Epithelial cell of esophagus (primary cell): ENCODE data around the gene TRAPPC5.

Experiments used
- DNase-seq: peaks from one replicate; pipeline ENCODE4 v3.0.0; 2010; ENCODE audit warnings: low read depth
- H3K4me3 ChIP-seq: 2 replicates; pipeline ENCODE4 v1.5.1; 2011; ENCODE audit warnings: mild to moderate bottlenecking, low read length, control low read depth
- TF ChIP-seq, protein P1 (sequence below): IDR thresholded peaks from 2 replicates; pipeline ENCODE4 v1.5.1; 2011; ENCODE audit warnings: low read depth, mild to moderate bottlenecking, low read length, control low read depth, inconsistent platforms; ENCODE audit not compliant: insufficient read depth; ENCODE audit errors: missing control alignments

Gene TRAPPC5

GRCh38 chr19:7657131-7657751 lies 23.4 kb upstream of the TRAPPC5 start:
- H3K4me3 ChIP-seq: no peak overlapping the region
- TF ChIP-seq, protein P1, sequence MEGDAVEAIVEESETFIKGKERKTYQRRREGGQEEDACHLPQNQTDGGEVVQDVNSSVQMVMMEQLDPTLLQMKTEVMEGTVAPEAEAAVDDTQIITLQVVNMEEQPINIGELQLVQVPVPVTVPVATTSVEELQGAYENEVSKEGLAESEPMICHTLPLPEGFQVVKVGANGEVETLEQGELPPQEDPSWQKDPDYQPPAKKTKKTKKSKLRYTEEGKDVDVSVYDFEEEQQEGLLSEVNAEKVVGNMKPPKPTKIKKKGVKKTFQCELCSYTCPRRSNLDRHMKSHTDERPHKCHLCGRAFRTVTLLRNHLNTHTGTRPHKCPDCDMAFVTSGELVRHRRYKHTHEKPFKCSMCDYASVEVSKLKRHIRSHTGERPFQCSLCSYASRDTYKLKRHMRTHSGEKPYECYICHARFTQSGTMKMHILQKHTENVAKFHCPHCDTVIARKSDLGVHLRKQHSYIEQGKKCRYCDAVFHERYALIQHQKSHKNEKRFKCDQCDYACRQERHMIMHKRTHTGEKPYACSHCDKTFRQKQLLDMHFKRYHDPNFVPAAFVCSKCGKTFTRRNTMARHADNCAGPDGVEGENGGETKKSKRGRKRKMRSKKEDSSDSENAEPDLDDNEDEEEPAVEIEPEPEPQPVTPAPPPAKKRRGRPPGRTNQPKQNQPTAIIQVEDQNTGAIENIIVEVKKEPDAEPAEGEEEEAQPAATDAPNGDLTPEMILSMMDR: no peak
- DNase-seq: peak; percentile 37

GRCh38 chr19:7658219-7658686 lies 22.4 kb upstream of the TRAPPC5 start:
- H3K4me3 ChIP-seq: no peak overlapping the region
- DNase-seq: no peak

DNA sequence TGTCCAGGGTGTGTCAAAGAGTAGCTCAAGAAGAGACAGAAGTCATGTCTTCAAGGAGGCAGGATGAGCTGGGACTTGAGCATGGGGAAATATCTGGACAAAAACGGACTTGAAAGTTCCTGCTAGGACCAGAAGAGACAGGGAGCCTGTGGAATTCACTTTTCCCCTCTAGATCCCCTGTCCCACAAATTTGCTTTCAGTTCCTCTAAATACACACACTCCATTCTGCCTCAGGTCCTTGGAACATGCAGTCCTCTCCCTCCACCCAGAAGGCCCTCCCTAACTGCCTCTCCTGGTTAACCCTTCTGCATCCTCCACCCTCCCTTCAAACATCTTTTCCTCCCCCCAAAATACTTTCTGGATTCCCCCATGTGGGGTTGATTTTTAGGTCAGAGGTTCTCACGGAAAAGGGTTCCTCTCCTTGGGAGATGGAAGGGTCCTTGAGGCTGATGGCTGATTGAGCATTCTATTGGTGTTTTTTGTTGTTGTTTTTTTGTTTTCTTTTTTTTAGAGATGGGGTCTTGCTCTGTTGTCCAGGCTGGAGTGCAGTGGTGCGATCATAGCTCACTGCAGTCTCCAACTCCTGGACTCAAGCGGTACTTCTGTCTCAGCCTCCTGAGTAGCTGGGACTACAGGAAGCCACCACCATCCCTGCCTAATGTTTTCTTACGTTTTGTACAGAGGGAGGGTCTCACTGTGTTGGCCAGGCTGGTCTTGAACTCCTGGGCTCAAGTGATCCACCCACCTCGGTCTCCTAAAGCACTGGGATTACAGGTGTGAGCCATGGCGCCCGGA lies 18.7 kb upstream of the TRAPPC5 start:
- no peak for DNase-seq
- H3K4me3 ChIP-seq: no peak overlapping the region
- TF ChIP-seq, protein P1: no peak

More at GRCh38 chr19:7658219-7658686, 22.4 kb upstream of the TRAPPC5 start:
- TF ChIP-seq, protein P1: no peak

DNA sequence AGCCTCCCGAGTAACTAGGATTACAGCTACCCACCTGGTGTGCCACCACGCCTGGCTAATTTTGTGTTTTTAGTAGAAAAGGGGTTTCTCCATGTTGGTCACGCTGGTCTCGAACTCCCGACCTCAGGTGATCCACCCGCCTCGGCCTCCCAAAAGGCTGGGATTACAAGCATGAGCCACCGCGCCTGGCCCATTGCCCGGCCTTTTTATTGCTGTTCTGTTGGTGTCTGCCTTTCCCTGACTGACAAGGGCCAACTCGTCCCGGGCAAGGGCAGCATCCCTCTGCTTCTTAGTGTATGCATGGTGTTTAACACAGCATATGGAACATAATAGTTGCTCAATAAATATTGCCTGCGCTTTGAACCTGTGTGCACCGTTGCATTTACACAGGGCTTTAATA lies 18.0 kb upstream of the TRAPPC5 start:
- H3K4me3 ChIP-seq: no peak overlapping the region
- TF ChIP-seq, protein P1: no peak
- no peak for DNase-seq

GRCh38 chr19:7663706-7664105 lies 16.9 kb upstream of the TRAPPC5 start:
- TF ChIP-seq, protein P1: no peak
- H3K4me3 ChIP-seq: no peak overlapping the region
- DNase-seq: no peak

DNA sequence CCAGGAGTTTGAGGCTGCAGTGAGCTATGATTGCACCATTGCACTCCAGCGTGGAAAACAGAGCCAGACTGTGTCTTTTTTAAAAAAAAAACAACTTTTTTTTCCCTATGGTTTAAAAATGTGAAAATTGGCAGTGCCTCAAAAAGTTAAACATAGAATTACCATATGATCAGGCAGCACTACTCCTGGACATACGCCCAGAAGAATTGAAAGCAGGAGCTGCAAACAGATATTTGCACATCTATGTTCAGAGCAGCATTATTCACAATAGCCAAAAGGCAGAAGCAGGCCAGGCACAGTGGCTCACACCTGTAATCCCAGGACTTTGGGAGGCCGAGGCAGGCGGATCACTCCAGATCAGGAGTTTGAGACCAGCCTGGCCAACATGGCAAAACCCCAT lies 15.6 kb upstream of the TRAPPC5 start:
- no peak overlapping the region for H3K4me3 ChIP-seq
- TF ChIP-seq, protein P1: no peak
- no peak for DNase-seq
